ENCODE results near the gene RCOR1. TPM values are rescaled to one million over a fixed set of nuclear protein-coding genes. Genes with fewer than 3 reads are reported as not detected.

RCOR1 gene
- polyA plus RNA-seq, 1 donor from 2014 or later, result 10.4 TPM

- no peak overlapping the region for H2AFZ ChIP-seq (ENCODE audit: low read depth, low read length)
- no peaks in the 10 kb centered on the region for H3K9me3 ChIP-seq (ENCODE audit: low read length)
- no peak overlapping the region for H3K9ac ChIP-seq (ENCODE audit: low read length)
- no peak overlapping the region for H3K27ac ChIP-seq (ENCODE audit: low read length)
- H4K20me1 ChIP-seq (ENCODE audit: insufficient read depth), result no peaks in the 10 kb centered on the region
- H3K36me3 ChIP-seq (ENCODE audit: insufficient read depth, low read length), result no peaks in the 10 kb centered on the region
- TF ChIP-seq TAF1 (IDR thresholded peaks at IDR 0.05; ENCODE audit: low read depth), result no peak
- no peaks in the 10 kb centered on the region for H3F3A ChIP-seq (ENCODE audit: insufficient read depth, low read length, poor library complexity, severe bottlenecking)
- no peak overlapping the region for H3K4me2 ChIP-seq (ENCODE audit: low read length)
- no peaks in the 10 kb centered on the region for H3K79me2 ChIP-seq (replicated peaks; ENCODE audit: insufficient read depth, low read length)
- peaks cover 12% of the 10 kb centered on the region for H3K27me3 ChIP-seq (ENCODE audit: insufficient read depth, low read depth, low read length)
- no peak overlapping the region for H3K4me3 ChIP-seq (ENCODE audit: low read length)
- H3K9me2 ChIP-seq (ENCODE audit: insufficient read depth, low read length), result no peaks in the 10 kb centered on the region
Measured at GRCh38 chr14:102556098-102556677, 36.3 kb upstream of the RCOR1 start.

- H2AFZ ChIP-seq (ENCODE audit: low read depth, low read length), result no peak overlapping the region
- no peak overlapping the region for H3K4me3 ChIP-seq (ENCODE audit: low read length)
- H3K27ac ChIP-seq (ENCODE audit: low read length), result no peak overlapping the region
- no peaks in the 10 kb centered on the region for H3F3A ChIP-seq (ENCODE audit: insufficient read depth, low read length, poor library complexity, severe bottlenecking)
- no peak for TF ChIP-seq POLR2AphosphoS5 (IDR thresholded peaks at IDR 0.05)
- no peak for TF ChIP-seq EP300 (conservative IDR thresholded peaks at IDR 0.05; ENCODE audit: poor library complexity, severe bottlenecking)
- TF ChIP-seq MXI1 (conservative IDR thresholded peaks at IDR 0.05; ENCODE audit: poor library complexity, severe bottlenecking), result no peak
- no peak for TF ChIP-seq TAF1 (IDR thresholded peaks at IDR 0.05; ENCODE audit: low read depth)
- H3K27me3 ChIP-seq (ENCODE audit: insufficient read depth, low read depth, low read length), result peaks cover 12% of the 10 kb centered on the region
- H3K9me3 ChIP-seq (ENCODE audit: low read length), result no peaks in the 10 kb centered on the region
- H3K79me2 ChIP-seq (replicated peaks; ENCODE audit: insufficient read depth, low read length), result no peaks in the 10 kb centered on the region
- H3K4me2 ChIP-seq (ENCODE audit: low read length), result no peak overlapping the region
- H3K36me3 ChIP-seq (ENCODE audit: insufficient read depth, low read length), result no peaks in the 10 kb centered on the region
- H4K20me1 ChIP-seq (ENCODE audit: insufficient read depth), result no peaks in the 10 kb centered on the region
- H3K9ac ChIP-seq (ENCODE audit: low read length), result no peak overlapping the region
- no peaks in the 10 kb centered on the region for H3K9me2 ChIP-seq (ENCODE audit: insufficient read depth, low read length)
Measured at GRCh38 chr14:102557434-102558226, 34.8 kb upstream of the RCOR1 start.

- Histone ChIP-seq H3K79me2 (replicated peaks; ENCODE audit: insufficient read depth, low read length) (no peaks in the 10 kb centered on the region), H3K36me3 (ENCODE audit: insufficient read depth, low read length) (no peaks in the 10 kb centered on the region), H3K9me3 (ENCODE audit: low read length) (no peaks in the 10 kb centered on the region), H2AFZ (ENCODE audit: low read depth, low read length) (no peak overlapping the region), H3K4me3 (ENCODE audit: low read length) (no peak overlapping the region), H3K27me3 (ENCODE audit: insufficient read depth, low read depth, low read length) (peaks cover 12% of the 10 kb centered on the region), H4K20me1 (ENCODE audit: insufficient read depth) (no peaks in the 10 kb centered on the region), H3K4me2 (ENCODE audit: low read length) (no peak overlapping the region), H3K9ac (ENCODE audit: low read length) (no peak overlapping the region), H3K27ac (ENCODE audit: low read length) (no peak overlapping the region), H3K9me2 (ENCODE audit: insufficient read depth, low read length) (no peaks in the 10 kb centered on the region), H3F3A (ENCODE audit: insufficient read depth, low read length, poor library complexity, severe bottlenecking) (no peaks in the 10 kb centered on the region)
- TF ChIP-seq POLR2AphosphoS5 (IDR thresholded peaks at IDR 0.05), result no peak
- no peak for TF ChIP-seq RAD21 (conservative IDR thresholded peaks at IDR 0.05)
- no peak for TF ChIP-seq CTCF (IDR thresholded peaks at IDR 0.05; ENCODE audit: poor library complexity, severe bottlenecking)
- no peak for TF ChIP-seq EZH2 (IDR thresholded peaks at IDR 0.05; ENCODE audit: borderline replicate concordance, insufficient read depth, low read length, poor library complexity, severe bottlenecking)
- no peak for TF ChIP-seq TAF1 (IDR thresholded peaks at IDR 0.05; ENCODE audit: low read depth)
- no peak for TF ChIP-seq SMC3 (conservative IDR thresholded peaks at IDR 0.05; ENCODE audit: poor library complexity)
- TF ChIP-seq EP300 (conservative IDR thresholded peaks at IDR 0.05; ENCODE audit: poor library complexity, severe bottlenecking), result no peak
- no peak for TF ChIP-seq MXI1 (conservative IDR thresholded peaks at IDR 0.05; ENCODE audit: poor library complexity, severe bottlenecking)
- TF ChIP-seq REST (IDR thresholded peaks at IDR 0.05; ENCODE audit: borderline replicate concordance), result no peak
Measured at GRCh38 chr14:102558556-102558955, 33.9 kb upstream of the RCOR1 start.

All from neural cell (in vitro differentiated cells).